Natural killer cell (primary cell): ENCODE results near the gene DHRS2. TPM values are rescaled to one million over a fixed set of nuclear protein-coding genes. Genes with fewer than 3 reads are reported as not detected.

Source experiments
- ATAC-seq, 3 donors: fragments of 150-1000 bp in 2 of 3; fragments of 200-7000 bp in 1 of 3; cut with Tn5 transposase; 1 replicate in 1 of 3; 2 replicates in 2 of 3; pipeline ENCODE4 v1.10.0; 2021; ENCODE audit warnings: mild to moderate bottlenecking in 2 of 3, moderate library complexity in 2 of 3
- DNase-seq, 2 donors: peaks; one replicate each; pipeline versions ENCODE4 v3.0.0 to v3.0.0-alpha.2; 2013 to 2021; ENCODE audit warnings: mixed read lengths in 1 of 2
- H3K27ac ChIP-seq: one replicate; pipeline ENCODE4 v1.5.1; 2013; ENCODE audit warnings: mild to moderate bottlenecking, low read length
- H3K27me3 ChIP-seq: one replicate; pipeline ENCODE4 v1.6.1; 2013; ENCODE audit warnings: low read length; ENCODE audit not compliant: control insufficient read depth, insufficient read depth
- H3K36me3 ChIP-seq: one replicate; pipeline ENCODE4 v1.6.1; 2013; ENCODE audit warnings: low read length; ENCODE audit not compliant: control insufficient read depth, insufficient read depth
- H3K4me1 ChIP-seq: one replicate; pipeline ENCODE4 v1.6.1; 2013; ENCODE audit warnings: low read length; ENCODE audit not compliant: control insufficient read depth, insufficient read depth
- H3K4me3 ChIP-seq: one replicate; pipeline ENCODE4 v1.5.1; 2013; ENCODE audit warnings: low read length
- H3K9me3 ChIP-seq: one replicate; pipeline ENCODE4 v1.6.1; 2013; ENCODE audit warnings: low read length; ENCODE audit not compliant: control insufficient read depth, insufficient read depth
- H3K27ac Mint-ChIP-seq, 2 donors: one replicate each; pipeline ENCODE4 v1.8.0; 2022; ENCODE audit warnings: mild to moderate bottlenecking in 2 of 2, mixed read lengths in 2 of 2, moderate library complexity in 1 of 2
- H3K27me3 Mint-ChIP-seq, 2 donors: one replicate each; pipeline ENCODE4 v1.8.0; 2022; ENCODE audit warnings: low read depth in 2 of 2, mixed read lengths in 2 of 2
- H3K36me3 Mint-ChIP-seq: one replicate; pipeline ENCODE4 v1.8.0; 2022; ENCODE audit warnings: mixed read lengths
- H3K4me1 Mint-ChIP-seq, 2 donors: one replicate each; pipeline ENCODE4 v1.8.0; 2022; ENCODE audit warnings: mixed read lengths in 2 of 2
- H3K4me3 Mint-ChIP-seq: one replicate; pipeline ENCODE4 v1.8.0; 2022; ENCODE audit warnings: mild to moderate bottlenecking, moderate library complexity, mixed read lengths
- H3K9me3 Mint-ChIP-seq, 2 donors: one replicate each; pipeline ENCODE4 v1.8.0; 2022; ENCODE audit warnings: mixed read lengths in 2 of 2
- WGBS: methylation state at CpG from one replicate; pipeline ENCODE4 v1.1.7; 2013; ENCODE audit warnings: missing lambda C conversion rate; ENCODE audit not compliant: insufficient coverage; 5-methylcytosine and 5-hydroxymethylcytosine counted together
- intact Hi-C: fragments of 100-400 bp; cut with micrococcal nuclease; formaldehyde crosslinking; loops from one replicate; pipeline ENCODE4 v1.14.2; 2022
- total RNA-seq, 4 donors: library from RNA; stranded (reverse); fragments of 120-200 nt in 1 of 4; gene quantifications; one replicate each; pipeline versions ENCODE4 v1.2.3 to v1.2.4, GENCODE V29; 2013 to 2022
- TF ChIP-seq, protein P1 (sequence below): fragments of 200-600 bp; IDR thresholded peaks from one replicate; pipeline ENCODE4 v1.8.0; 2022; ENCODE audit warnings: antibody characterized with exemption

The DHRS2 gene
- total RNA-seq, 3 donors from 2014 or later (not counting 1 experiment from before 2014, with no cell fraction given) = 0.50 TPM; not detected in 2

GRCh38 chr14:23667134-23667533 is 31.0 kb downstream of the DHRS2 start:
- WGBS = 92% methylated on average over 3 of the region's 3 CpGs
- Mint-ChIP-seq H3K27ac (no peak overlapping the region), H3K4me1 (peaks cover 35% of the 10 kb centered on the region in 2 donors), H3K36me3 (no peaks in the 10 kb centered on the region), H3K9me3 (no peaks in the 10 kb centered on the region), H3K4me3 (no peak overlapping the region), H3K27me3 (peaks cover 0 to 3% of the 10 kb centered on the region in 2 donors)
- no peaks in the 10 kb centered on the region for H3K27me3 ChIP-seq
- H3K36me3 ChIP-seq = no peaks in the 10 kb centered on the region
- DNase-seq (no peak), ATAC-seq (no peak)
- TF ChIP-seq, protein P1, sequence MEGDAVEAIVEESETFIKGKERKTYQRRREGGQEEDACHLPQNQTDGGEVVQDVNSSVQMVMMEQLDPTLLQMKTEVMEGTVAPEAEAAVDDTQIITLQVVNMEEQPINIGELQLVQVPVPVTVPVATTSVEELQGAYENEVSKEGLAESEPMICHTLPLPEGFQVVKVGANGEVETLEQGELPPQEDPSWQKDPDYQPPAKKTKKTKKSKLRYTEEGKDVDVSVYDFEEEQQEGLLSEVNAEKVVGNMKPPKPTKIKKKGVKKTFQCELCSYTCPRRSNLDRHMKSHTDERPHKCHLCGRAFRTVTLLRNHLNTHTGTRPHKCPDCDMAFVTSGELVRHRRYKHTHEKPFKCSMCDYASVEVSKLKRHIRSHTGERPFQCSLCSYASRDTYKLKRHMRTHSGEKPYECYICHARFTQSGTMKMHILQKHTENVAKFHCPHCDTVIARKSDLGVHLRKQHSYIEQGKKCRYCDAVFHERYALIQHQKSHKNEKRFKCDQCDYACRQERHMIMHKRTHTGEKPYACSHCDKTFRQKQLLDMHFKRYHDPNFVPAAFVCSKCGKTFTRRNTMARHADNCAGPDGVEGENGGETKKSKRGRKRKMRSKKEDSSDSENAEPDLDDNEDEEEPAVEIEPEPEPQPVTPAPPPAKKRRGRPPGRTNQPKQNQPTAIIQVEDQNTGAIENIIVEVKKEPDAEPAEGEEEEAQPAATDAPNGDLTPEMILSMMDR = no peak
- H3K4me1 ChIP-seq = peaks cover 26% of the 10 kb centered on the region
- intact Hi-C loops = no loop called here
- H3K4me3 ChIP-seq = no peak overlapping the region
- no peak overlapping the region for H3K27ac ChIP-seq
- no peaks in the 10 kb centered on the region for H3K9me3 ChIP-seq

DNA sequence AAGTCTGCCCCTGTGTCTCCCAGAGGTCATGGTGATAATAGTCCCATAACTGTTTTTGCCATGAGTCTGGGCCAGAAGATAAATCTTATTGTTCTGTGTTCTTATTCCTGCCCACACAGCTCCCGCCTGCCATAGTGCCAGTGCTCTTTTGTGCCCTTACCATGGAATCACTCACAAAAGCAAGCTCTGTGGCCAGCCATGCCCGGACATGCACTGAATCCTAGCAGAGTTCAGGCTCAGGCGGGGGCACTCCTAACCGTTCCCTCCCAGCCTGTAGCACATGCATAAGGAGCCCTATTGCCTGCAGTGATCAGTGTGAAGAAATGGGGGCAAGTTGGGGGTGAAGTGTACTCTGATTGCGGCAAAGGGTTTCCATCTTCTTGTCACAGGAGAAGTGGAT is 33.3 kb downstream of the DHRS2 start:
- Histone ChIP-seq H3K4me3 (no peak overlapping the region), H3K9me3 (no peaks in the 10 kb centered on the region), H3K4me1 (peaks cover 9% of the 10 kb centered on the region), H3K27ac (no peak overlapping the region), H3K27me3 (no peaks in the 10 kb centered on the region), H3K36me3 (no peaks in the 10 kb centered on the region)
- ATAC-seq = no peak
- Mint-ChIP-seq H3K4me3 (no peak overlapping the region), H3K27me3 (peaks cover 3 to 6% of the 10 kb centered on the region in 2 donors), H3K4me1 (peaks cover 12 to 14% of the 10 kb centered on the region in 2 donors), H3K9me3 (no peaks in the 10 kb centered on the region), H3K36me3 (no peaks in the 10 kb centered on the region), H3K27ac (no peak overlapping the region)
- WGBS = 90% methylated on average over 5 of the region's 5 CpGs
- TF ChIP-seq, protein P1 = no peak
- intact Hi-C loops = no loop called here
- no peak for DNase-seq

DNA sequence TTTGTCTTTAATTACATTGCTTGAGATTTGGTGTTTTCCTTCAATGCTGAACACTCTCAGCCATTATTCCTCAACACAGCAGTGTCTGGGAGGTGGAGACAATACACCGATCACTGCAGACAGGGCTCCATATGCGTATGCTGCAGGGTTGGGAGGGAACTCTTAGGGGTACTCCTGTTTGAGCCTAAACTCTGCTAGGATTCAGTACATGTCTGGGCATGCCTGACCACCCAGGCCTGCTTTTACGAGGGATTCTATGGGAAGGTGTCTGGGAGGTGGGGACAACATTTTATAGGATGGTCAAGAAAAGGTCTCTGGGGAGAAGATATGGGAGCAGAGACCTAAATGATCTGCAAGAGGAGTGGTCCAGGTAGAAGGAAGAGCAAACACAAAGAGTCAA is 34.3 kb downstream of the DHRS2 start:
- Mint-ChIP-seq H3K4me1 (peaks cover 4 to 5% of the 10 kb centered on the region in 2 donors), H3K9me3 (no peaks in the 10 kb centered on the region), H3K27ac (no peak overlapping the region), H3K4me3 (no peak overlapping the region), H3K27me3 (peaks cover 3 to 6% of the 10 kb centered on the region in 2 donors), H3K36me3 (no peaks in the 10 kb centered on the region)
- Histone ChIP-seq H3K36me3 (no peaks in the 10 kb centered on the region), H3K9me3 (no peaks in the 10 kb centered on the region), H3K4me1 (peaks cover 2% of the 10 kb centered on the region), H3K4me3 (no peak overlapping the region), H3K27ac (no peak overlapping the region), H3K27me3 (no peaks in the 10 kb centered on the region)
- WGBS = 85% methylated on average over 3 of the region's 3 CpGs
- TF ChIP-seq, protein P1 = no peak
- ATAC-seq (no peak), DNase-seq (no peak)
- intact Hi-C loops = no loop called here

- H3K27ac Mint-ChIP-seq = no peak overlapping the region
- Histone ChIP-seq H3K27me3 (no peaks in the 10 kb centered on the region), H3K4me1 (no peaks in the 10 kb centered on the region), H3K27ac (no peak overlapping the region), H3K36me3 (no peaks in the 10 kb centered on the region), H3K9me3 (no peaks in the 10 kb centered on the region), H3K4me3 (no peak overlapping the region)
- no peak overlapping the region for H3K4me3 Mint-ChIP-seq
- no peaks in the 10 kb centered on the region for H3K4me1 Mint-ChIP-seq
- no peaks in the 10 kb centered on the region for H3K9me3 Mint-ChIP-seq
- ATAC-seq = no peak
- no peak for DNase-seq
- no peaks in the 10 kb centered on the region for H3K36me3 Mint-ChIP-seq
- intact Hi-C loops = no loop called here
- peaks cover 10 to 12% of the 10 kb centered on the region in 2 donors for H3K27me3 Mint-ChIP-seq
- TF ChIP-seq, protein P1 = no peak
- 94% methylated on average over 1 of the region's 1 CpG for WGBS
Observed at GRCh38 chr14:23672200-23672599, 36.0 kb downstream of the DHRS2 start.
